HG03097 (cell line): ENCODE data around the gene NUDC.
"Not testable (repeated sequence)": the region's sequence is repeated elsewhere in the genome, so short reads cannot be mapped to it uniquely, and the experiment has no call there.

Experiments
- ATAC-seq: cut with Tn5 transposase; IDR thresholded peaks from one replicate; pipeline ENCODE4 v1.9.1; 2021; ENCODE audit not compliant: unreplicated experiment, low FRiP score

NUDC gene

DNA sequence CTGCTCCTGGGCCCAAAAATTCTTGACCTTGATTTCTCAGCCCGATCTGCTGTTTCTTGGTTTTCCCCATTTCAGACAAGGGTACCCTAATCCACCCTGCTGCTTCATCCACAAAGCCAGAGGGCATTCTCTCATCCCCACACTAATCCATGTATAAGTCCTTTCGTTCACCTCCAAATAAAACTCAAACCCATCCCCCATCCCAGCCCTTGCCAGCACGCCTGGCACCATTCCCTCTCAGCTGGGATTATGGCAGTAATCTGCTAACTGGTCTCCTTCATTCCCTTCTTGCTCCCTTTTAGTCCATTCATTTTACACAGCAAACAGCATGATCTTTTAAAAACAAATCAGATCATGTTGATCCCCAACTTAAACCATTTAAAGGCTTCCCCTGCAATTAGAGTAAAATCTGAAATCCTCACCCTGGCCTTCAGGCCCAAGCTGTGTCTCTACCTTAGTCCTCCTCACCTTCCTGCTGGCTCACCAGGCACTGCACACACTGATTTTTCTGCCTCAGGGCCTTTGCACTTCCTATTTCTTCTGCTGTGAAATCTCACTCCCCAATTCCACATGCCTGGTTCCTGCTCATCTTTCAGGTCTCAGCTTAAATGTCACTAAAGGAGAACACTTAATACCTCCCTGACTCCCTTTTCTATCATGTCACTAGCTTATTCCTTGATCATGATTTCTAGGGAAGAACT is 59.8 kb downstream of the NUDC start:
- no peak for ATAC-seq

DNA sequence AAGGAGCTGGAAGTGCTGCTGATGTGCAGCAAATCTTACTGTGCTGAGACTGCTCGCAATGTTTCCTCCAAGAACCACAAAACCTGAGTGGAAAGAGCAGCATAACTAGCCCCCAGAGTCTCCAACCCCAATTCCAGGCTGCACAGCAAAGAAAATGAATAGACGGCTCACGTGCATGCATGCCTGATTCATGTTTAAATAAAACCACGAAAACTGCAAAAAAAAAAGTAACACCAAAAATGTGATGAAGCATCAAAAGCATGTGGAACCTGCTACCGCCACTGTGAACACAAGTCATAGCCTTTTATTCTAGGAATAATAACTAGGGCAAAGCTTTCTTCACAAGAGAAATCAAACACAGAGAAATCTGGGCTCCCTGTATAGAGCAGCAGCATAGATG is 62.3 kb downstream of the NUDC start:
- ATAC-seq, result no peak

GRCh38 chr1:26984291-26984690 is 62.7 kb downstream of the NUDC start:
- ATAC-seq, result no peak

DNA sequence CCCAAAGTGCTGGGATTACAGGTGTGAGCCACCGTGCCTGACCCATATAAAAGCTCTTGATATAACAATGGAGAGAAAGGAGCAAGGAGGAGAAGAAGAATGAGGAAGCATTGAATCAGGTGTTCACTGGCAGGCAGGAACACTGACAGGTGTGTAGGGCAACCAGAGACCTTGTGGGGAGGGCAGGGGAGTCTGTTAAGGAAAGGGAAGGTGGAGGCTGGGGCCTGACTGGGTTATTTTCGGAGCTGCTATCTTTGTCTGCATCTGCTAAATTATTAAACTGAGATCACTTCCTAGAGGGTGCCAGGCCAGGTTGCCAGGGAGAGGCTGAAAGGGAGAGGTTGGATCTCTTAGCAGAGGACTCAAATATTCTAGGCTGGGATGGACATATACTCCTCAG is 65.1 kb downstream of the NUDC start:
- no peak for ATAC-seq

- ATAC-seq, result not testable (repeated sequence)
These were observed 68.0 kb downstream of the NUDC start for GRCh38 chr1:26989403-26990109.

- no peak for ATAC-seq
These were observed 70.0 kb downstream of the NUDC start for GRCh38 chr1:26991310-26992116.

DNA sequence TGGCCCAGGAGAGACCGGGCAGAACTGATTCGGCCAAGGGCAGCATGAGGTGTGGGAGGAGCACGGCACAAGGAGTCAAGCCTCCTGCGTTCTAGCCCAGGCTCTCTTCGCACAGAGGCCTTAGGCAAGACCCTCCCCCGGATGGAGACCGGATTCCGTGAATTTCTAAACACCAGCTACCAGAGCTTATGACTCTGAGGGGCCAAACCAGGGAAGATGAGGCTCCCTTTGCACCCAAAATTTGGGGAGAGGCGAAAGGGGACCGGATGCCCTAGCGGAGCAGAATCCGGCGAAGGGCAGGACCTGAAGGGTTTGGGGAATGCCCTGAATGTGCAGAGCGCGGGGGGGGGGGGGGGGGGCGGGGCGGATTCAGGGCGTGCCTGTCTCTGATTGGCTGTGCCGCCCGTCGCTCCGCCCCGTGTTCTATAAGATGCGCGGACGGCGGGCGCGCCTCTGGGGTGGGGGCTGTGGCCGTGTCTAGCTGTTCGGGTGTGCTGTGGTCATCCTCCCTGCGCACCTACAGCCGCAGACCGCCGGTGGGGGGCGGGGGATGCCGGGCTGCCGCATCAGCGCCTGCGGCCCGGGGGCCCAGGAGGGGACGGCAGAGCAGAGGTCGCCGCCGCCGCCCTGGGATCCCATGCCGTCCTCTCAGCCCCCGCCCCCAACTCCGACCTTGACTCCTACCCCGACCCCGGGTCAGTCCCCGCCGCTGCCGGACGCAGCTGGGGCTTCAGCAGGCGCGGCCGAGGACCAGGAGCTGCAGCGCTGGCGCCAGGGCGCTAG is 71.9 kb downstream of the NUDC start, which contains the start of gene TRNP1:
Gene TRNP1, plus strand, starts transcription at position 456 of the 783 bp plus-strand sequence. Its CDS starts 95 bp downstream, at position 551.
- ATAC-seq, result no peak

GRCh38 chr1:26994020-26994786 is 72.7 kb downstream of the NUDC start:
- ATAC-seq, result no peak

DNA sequence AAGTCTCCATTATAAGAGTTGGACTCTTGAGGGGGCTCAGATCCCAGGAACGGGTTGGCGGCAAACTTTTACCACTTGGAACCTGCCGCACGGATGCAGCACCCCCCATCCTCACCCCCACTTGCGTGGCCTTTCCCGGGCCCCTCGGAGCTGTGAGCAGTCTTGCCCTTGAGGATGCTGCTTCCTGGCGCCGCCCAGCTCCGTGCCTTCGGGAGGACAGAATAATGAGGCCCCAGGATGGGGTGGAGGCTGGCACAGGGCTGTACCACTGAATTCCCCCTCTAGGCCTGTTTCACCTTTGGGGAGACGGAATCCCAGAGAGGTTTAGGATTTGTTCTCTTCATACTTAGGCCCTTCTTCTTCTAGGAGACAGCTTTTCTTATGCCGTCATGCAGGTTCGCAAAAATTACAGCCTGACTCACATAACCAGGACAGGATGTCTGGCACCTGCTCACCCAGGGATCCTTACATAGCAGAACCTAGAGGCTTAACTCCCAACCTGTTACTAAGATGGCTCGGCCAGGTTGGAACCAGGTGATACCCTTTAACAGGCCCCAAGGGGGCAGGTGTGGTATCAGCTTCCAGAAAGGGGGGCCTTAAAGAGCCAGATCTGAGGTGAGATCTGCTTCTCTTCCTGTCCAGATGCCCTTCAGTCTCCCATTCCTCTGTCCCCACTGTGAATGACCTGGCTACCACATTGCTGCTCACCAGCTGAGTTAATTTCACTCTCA is 73.4 kb downstream of the NUDC start:
- ATAC-seq, result no peak

- no peak for ATAC-seq
These were observed 74.5 kb downstream of the NUDC start for GRCh38 chr1:26996024-26996423.
